Body of pancreas (tissue), 4 donors: ENCODE results near the gene FAU.

Source experiments
- CTCF ChIP-seq, 7 experiments: fragments of 450-650 bp in 4 of 7; fragments of 200-600 bp in 3 of 7; sonication (generic) in 3 of 7; IDR thresholded peaks; one replicate each; pipeline ENCODE4 v1.5.1; 2016 to 2019; ENCODE audit warnings: antibody characterized with exemption in 7 of 7
- POLR2A ChIP-seq, 3 donors: fragments of 450-650 bp; IDR thresholded peaks; one replicate each; pipeline ENCODE4 v1.6.1; 2016; ENCODE audit warnings: antibody characterized with exemption in 3 of 3, mild to moderate bottlenecking in 2 of 3

- TF ChIP-seq CTCF (IDR thresholded peaks at IDR 0.05) (no peak), POLR2A (IDR thresholded peaks at IDR 0.05) (no peak)
These were observed 10.7 kb downstream of the FAU start for GRCh38 chr11:65111159-65111743.
